Caco-2 (cell line): ENCODE data around the gene RSPH10B. TPM values are rescaled to one million over a fixed set of nuclear protein-coding genes. Genes with fewer than 3 reads are reported as not detected.
"Not testable (repeated sequence)": the region's sequence is repeated elsewhere in the genome, so short reads cannot be mapped to it uniquely, and the experiment has no call there.

Source experiments
- BruUV-seq: library from RNA; stranded (reverse); fragments of 400-500 nt; replicated peaks from 2 replicates; lab custom pipeline; 2021; lab: Mats Ljungman, UMichigan
- CTCF ChIA-PET: fragments of 300-600 bp; sonication (Branson Sonifier 250); formaldehyde crosslinking; loops from one replicate; lab custom pipeline; 2022; ENCODE audit warnings: antibody characterized with exemption; lab: Charles Lee
- POLR2A ChIA-PET: fragments of 300-600 bp; sonication (Branson Sonifier 250); formaldehyde crosslinking; loops from one replicate; lab custom pipeline; 2022; ENCODE audit warnings: antibody characterized with exemption; lab: Charles Lee
- DNase-seq, 2 experiments: peaks; one replicate each; pipeline versions ENCODE4 v3.0.0 to v3.0.0-alpha.2; 2020 to 2022
- H3K27me3 ChIP-seq: replicated peaks from 2 replicates; pipeline ENCODE4 v1.6.0; 2011; ENCODE audit warnings: low read length; ENCODE audit not compliant: control insufficient read depth, insufficient read depth
- H3K36me3 ChIP-seq: 2 replicates; pipeline ENCODE4 v1.5.1; 2011; ENCODE audit warnings: low read length; ENCODE audit not compliant: control insufficient read depth, insufficient read depth
- H3K4me1 ChIP-seq: fragments of 250-450 bp; sonication (Bioruptor Pico); 2 replicates; pipeline ENCODE4 v1.5.1; 2020; ENCODE audit warnings: mild to moderate bottlenecking
- H3K4me3 ChIP-seq: 2 replicates; pipeline ENCODE4 v1.5.1; 2011; ENCODE audit warnings: low read depth, mild to moderate bottlenecking, control low read depth, low read length
- H3K9me3 ChIP-seq: fragments of 250-450 bp; sonication (Bioruptor Pico); 2 replicates; pipeline ENCODE4 v1.5.1; 2020; ENCODE audit warnings: mild to moderate bottlenecking, moderate library complexity
- H3K27ac Mint-ChIP-seq: one replicate; pipeline ENCODE4 v1.8.0; 2022; ENCODE audit warnings: mixed read lengths; ENCODE audit not compliant: unreplicated experiment
- H3K27me3 Mint-ChIP-seq: one replicate; pipeline ENCODE4 v1.8.0; 2022; ENCODE audit warnings: mixed read lengths; ENCODE audit not compliant: insufficient read depth, unreplicated experiment
- H3K36me3 Mint-ChIP-seq: one replicate; pipeline ENCODE4 v1.8.0; 2022; ENCODE audit warnings: mild to moderate bottlenecking, mixed read lengths; ENCODE audit not compliant: insufficient read depth, unreplicated experiment
- H3K4me1 Mint-ChIP-seq: one replicate; pipeline ENCODE4 v1.8.0; 2022; ENCODE audit warnings: low read depth, mixed read lengths; ENCODE audit not compliant: unreplicated experiment
- H3K4me3 Mint-ChIP-seq: one replicate; pipeline ENCODE4 v1.8.0; 2022; ENCODE audit warnings: mild to moderate bottlenecking, moderate library complexity, mixed read lengths; ENCODE audit not compliant: unreplicated experiment
- H3K9me3 Mint-ChIP-seq: one replicate; pipeline ENCODE4 v1.8.0; 2022; ENCODE audit warnings: mixed read lengths; ENCODE audit not compliant: unreplicated experiment
- CTCF ChIP-seq, 2 experiments: fragments of 200-600 bp in 1 of 2; IDR thresholded peaks; 1 replicate in 1 of 2; 2 replicates in 1 of 2; pipeline versions ENCODE4 v1.5.1 to v1.8.0; 2011 to 2022; ENCODE audit warnings: antibody characterized with exemption in 1 of 2, control low read depth in 1 of 2, inconsistent platforms in 1 of 2, low read depth in 1 of 2, low read length in 1 of 2, mild to moderate bottlenecking in 1 of 2, moderate library complexity in 1 of 2; ENCODE audit not compliant: insufficient read depth in 1 of 2, severe bottlenecking in 1 of 2, unreplicated experiment in 1 of 2
- intact Hi-C: fragments of 100-400 bp; cut with micrococcal nuclease; formaldehyde crosslinking; loops from one replicate; pipeline ENCODE4 v1.10.0; 2022; ENCODE audit not compliant: unreplicated experiment
- total RNA-seq: library from RNA; stranded (reverse); gene quantifications from 2 replicates; pipeline ENCODE4 v1.2.3, GENCODE V29; 2022

Gene RSPH10B
- total RNA-seq, 1 experiment from 2014 or later = not detected

- no peaks in the 10 kb centered on the region for H3K9me3 ChIP-seq
- POLR2A ChIA-PET = no interaction called here
- Mint-ChIP-seq H3K27me3 (no peaks in the 10 kb centered on the region), H3K4me1 (no peaks in the 10 kb centered on the region), H3K4me3 (no peak overlapping the region), H3K9me3 (no peaks in the 10 kb centered on the region), H3K36me3 (peaks cover under 1% of the 10 kb centered on the region), H3K27ac (no peak overlapping the region)
- no peak for TF ChIP-seq CTCF (IDR thresholded peaks at IDR 0.05; ENCODE audit: insufficient read depth in 1 of 2, low read depth in 1 of 2, low read length in 1 of 2, severe bottlenecking in 1 of 2, unreplicated experiment in 1 of 2)
- no peak for DNase-seq
- H3K27me3 ChIP-seq = no peaks in the 10 kb centered on the region
- no peak overlapping the region for H3K4me3 ChIP-seq
- H3K4me1 ChIP-seq = no peaks in the 10 kb centered on the region
- CTCF ChIA-PET = no interaction called here
- BruUV-seq = no TSS peak
- intact Hi-C loops = no loop called here
- H3K36me3 ChIP-seq = no peaks in the 10 kb centered on the region
These were observed 78.0 kb downstream of the RSPH10B start for GRCh38 chr7:5892498-5892897.

- H3K4me3 ChIP-seq, H3K27me3 Mint-ChIP-seq, H3K27ac Mint-ChIP-seq, H3K9me3 ChIP-seq, H3K36me3 ChIP-seq, H3K27me3 ChIP-seq, H3K4me3 Mint-ChIP-seq, intact Hi-C loops, H3K4me1 ChIP-seq, DNase-seq, H3K4me1 Mint-ChIP-seq, H3K9me3 Mint-ChIP-seq, POLR2A ChIA-PET, CTCF ChIA-PET, H3K36me3 Mint-ChIP-seq, BruUV-seq: not testable (repeated sequence)
These were observed 80.2 kb downstream of the RSPH10B start for GRCh38 chr7:5890244-5890643.

GRCh38 chr7:5888021-5888420 lies 82.5 kb downstream of the RSPH10B start:
- intact Hi-C loops, BruUV-seq, H3K9me3 Mint-ChIP-seq, H3K4me3 ChIP-seq, H3K36me3 ChIP-seq, DNase-seq, H3K27ac Mint-ChIP-seq, H3K36me3 Mint-ChIP-seq, H3K4me1 ChIP-seq, H3K27me3 ChIP-seq, H3K9me3 ChIP-seq, CTCF ChIA-PET, H3K27me3 Mint-ChIP-seq, H3K4me1 Mint-ChIP-seq, H3K4me3 Mint-ChIP-seq: not testable (repeated sequence)
- POLR2A ChIA-PET = interaction anchor here (0.6 kb wide), 1 partner anchor 216 kb away, joined by 3 read pairs; no protein-coding TSS in a partner anchor

- H3K36me3 ChIP-seq, H3K4me1 Mint-ChIP-seq, POLR2A ChIA-PET, H3K27me3 Mint-ChIP-seq, CTCF ChIA-PET, H3K9me3 Mint-ChIP-seq, intact Hi-C loops, DNase-seq, H3K4me1 ChIP-seq, H3K4me3 Mint-ChIP-seq, BruUV-seq, H3K27me3 ChIP-seq, H3K27ac Mint-ChIP-seq, H3K4me3 ChIP-seq, H3K36me3 Mint-ChIP-seq, H3K9me3 ChIP-seq: not testable (repeated sequence)
These were observed 86.1 kb downstream of the RSPH10B start for GRCh38 chr7:5884431-5884830.

GRCh38 chr7:5880106-5880505 lies 90.4 kb downstream of the RSPH10B start:
- POLR2A ChIA-PET = interaction anchor here (0.5 kb wide), 1 partner anchor 22 kb away, joined by 3 read pairs; no protein-coding TSS in a partner anchor
- H3K4me3 Mint-ChIP-seq, H3K27ac Mint-ChIP-seq, intact Hi-C loops, H3K27me3 Mint-ChIP-seq, H3K9me3 ChIP-seq, H3K4me3 ChIP-seq, BruUV-seq, H3K4me1 Mint-ChIP-seq, H3K36me3 Mint-ChIP-seq, DNase-seq, H3K27me3 ChIP-seq, H3K36me3 ChIP-seq, H3K9me3 Mint-ChIP-seq, H3K4me1 ChIP-seq: not testable (repeated sequence)
- CTCF ChIA-PET = interaction anchor here (0.7 kb wide), 1 partner anchor 605 kb away, joined by 6 read pairs; no protein-coding TSS in a partner anchor

GRCh38 chr7:5879591-5879990 lies 90.9 kb downstream of the RSPH10B start:
- H3K36me3 Mint-ChIP-seq, H3K4me3 ChIP-seq, H3K9me3 ChIP-seq, intact Hi-C loops, BruUV-seq, H3K27ac Mint-ChIP-seq, H3K4me3 Mint-ChIP-seq, H3K9me3 Mint-ChIP-seq, H3K4me1 ChIP-seq, H3K27me3 Mint-ChIP-seq, POLR2A ChIA-PET, DNase-seq, H3K27me3 ChIP-seq, H3K36me3 ChIP-seq, H3K4me1 Mint-ChIP-seq: not testable (repeated sequence)
- CTCF ChIA-PET = interaction anchor here (0.7 kb wide), 1 partner anchor 605 kb away, joined by 6 read pairs; no protein-coding TSS in a partner anchor
